Mammary epithelial cell (primary cell): ENCODE measurements around the gene UBE2R2.

Experiments used
- CTCF ChIP-seq, 2 donors: IDR thresholded peaks in 1 of 2; conservative IDR thresholded peaks in 1 of 2; 2 replicates each; pipeline ENCODE4 v1.5.1; 2011 to 2012; ENCODE audit warnings: inconsistent platforms in 2 of 2, low read length in 2 of 2, mild to moderate bottlenecking in 2 of 2, control low read depth in 1 of 2, low read depth in 1 of 2; ENCODE audit not compliant: insufficient read depth in 1 of 2; ENCODE audit errors: extremely low read depth in 1 of 2
- EZH2 ChIP-seq: IDR thresholded peaks from 2 replicates; pipeline ENCODE4 v1.6.1; 2012; ENCODE audit warnings: low read length, inconsistent platforms, borderline replicate concordance

GRCh38 chr9:33878691-33879366, 61.9 kb downstream of the UBE2R2 start:
- no peak for TF ChIP-seq CTCF (conservative IDR thresholded peaks at IDR 0.05 in 1 of 2, IDR thresholded peaks at IDR 0.05 in 1 of 2; ENCODE audit: extremely low read depth in 1 of 2, insufficient read depth in 1 of 2, low read depth in 1 of 2, low read length in 2 of 2)
- no peak for TF ChIP-seq EZH2
